Astrocyte (in vitro differentiated cells and primary cell): ENCODE data around the gene ACKR3. TPM values are rescaled to one million over a fixed set of nuclear protein-coding genes. Genes with fewer than 3 reads are reported as not detected.

Experiments
- DNase-seq: peaks from one replicate; pipeline ENCODE4 v3.0.0-alpha.2; 2010; ENCODE audit warnings: low read depth
- FAIRE-seq: peaks from 2 replicates; lab custom pipeline; 2011; peaks lifted over from hg19 to GRCh38; lab: Jason Lieb, UNC
- H2AFZ ChIP-seq: 2 replicates; pipeline ENCODE4 v1.6.0; 2012; ENCODE audit warnings: low read depth, low read length, inconsistent platforms
- H3K27ac ChIP-seq: 2 replicates; pipeline ENCODE4 v1.5.1; 2011; ENCODE audit warnings: low read depth, low read length, inconsistent platforms
- H3K27me3 ChIP-seq: 2 replicates; pipeline ENCODE4 v1.6.0; 2011; ENCODE audit warnings: low read length, inconsistent platforms; ENCODE audit not compliant: insufficient read depth
- H3K36me3 ChIP-seq: 2 replicates; pipeline ENCODE4 v1.5.1; 2011; ENCODE audit warnings: low read length, inconsistent platforms; ENCODE audit not compliant: insufficient read depth
- H3K4me1 ChIP-seq: 2 replicates; pipeline ENCODE4 v1.5.1; 2011; ENCODE audit warnings: low read length, inconsistent platforms; ENCODE audit not compliant: insufficient read depth
- H3K4me2 ChIP-seq: 2 replicates; pipeline ENCODE4 v1.6.0; 2012; ENCODE audit warnings: low read length, inconsistent platforms
- H3K4me3 ChIP-seq: 2 replicates; pipeline ENCODE4 v1.5.1; 2011; ENCODE audit warnings: low read depth, mild to moderate bottlenecking, low read length, inconsistent platforms; ENCODE audit not compliant: insufficient read depth
- H3K79me2 ChIP-seq: 2 replicates; pipeline ENCODE4 v1.6.0; 2012; ENCODE audit warnings: mild to moderate bottlenecking, low read length, inconsistent platforms; ENCODE audit not compliant: insufficient read depth
- H3K9ac ChIP-seq: 2 replicates; pipeline ENCODE4 v1.6.0; 2012; ENCODE audit warnings: mild to moderate bottlenecking, low read length, inconsistent platforms
- H3K9me3 ChIP-seq: 2 replicates; pipeline ENCODE4 v1.5.1; 2012; ENCODE audit warnings: low read depth, mild to moderate bottlenecking, low read length, inconsistent platforms; ENCODE audit not compliant: insufficient read depth
- H4K20me1 ChIP-seq: 2 replicates; pipeline ENCODE4 v1.6.0; 2012; ENCODE audit warnings: low read length, inconsistent platforms; ENCODE audit not compliant: insufficient read depth
- H3K27ac Mint-ChIP-seq: one replicate; pipeline ENCODE4 v1.8.0; 2021; ENCODE audit warnings: mild to moderate bottlenecking, mixed read lengths; ENCODE audit not compliant: unreplicated experiment
- H3K27me3 Mint-ChIP-seq: one replicate; pipeline ENCODE4 v1.8.0; 2021; ENCODE audit warnings: low read depth, mixed read lengths; ENCODE audit not compliant: unreplicated experiment
- H3K36me3 Mint-ChIP-seq: one replicate; pipeline ENCODE4 v1.8.0; 2021; ENCODE audit warnings: low read depth, mixed read lengths; ENCODE audit not compliant: unreplicated experiment
- H3K4me1 Mint-ChIP-seq: one replicate; pipeline ENCODE4 v1.8.0; 2021; ENCODE audit warnings: low read depth, mixed read lengths; ENCODE audit not compliant: unreplicated experiment
- H3K4me3 Mint-ChIP-seq: one replicate; pipeline ENCODE4 v1.8.0; 2021; ENCODE audit warnings: mild to moderate bottlenecking, moderate library complexity, mixed read lengths; ENCODE audit not compliant: unreplicated experiment
- H3K9me3 Mint-ChIP-seq: one replicate; pipeline ENCODE4 v1.8.0; 2021; ENCODE audit warnings: mild to moderate bottlenecking, mixed read lengths; ENCODE audit not compliant: unreplicated experiment
- EZH2 ChIP-seq: IDR thresholded peaks from 2 replicates; pipeline ENCODE4 v1.6.1; 2012; ENCODE audit warnings: mild to moderate bottlenecking, low read length, inconsistent platforms; ENCODE audit not compliant: insufficient read depth
- total RNA-seq: library from RNA; stranded (reverse); gene quantifications from 2 replicates; pipeline ENCODE4 v1.2.1, GENCODE V29; 2021
- TF ChIP-seq, protein P1 (sequence below): IDR thresholded peaks from 2 replicates; pipeline ENCODE4 v1.5.1; 2011; ENCODE audit warnings: low read depth, mild to moderate bottlenecking, inconsistent platforms, low read length, moderate library complexity; ENCODE audit not compliant: insufficient read depth

The ACKR3 gene
- total RNA-seq, 1 donor from 2014 or later = 72.7 TPM

DNA sequence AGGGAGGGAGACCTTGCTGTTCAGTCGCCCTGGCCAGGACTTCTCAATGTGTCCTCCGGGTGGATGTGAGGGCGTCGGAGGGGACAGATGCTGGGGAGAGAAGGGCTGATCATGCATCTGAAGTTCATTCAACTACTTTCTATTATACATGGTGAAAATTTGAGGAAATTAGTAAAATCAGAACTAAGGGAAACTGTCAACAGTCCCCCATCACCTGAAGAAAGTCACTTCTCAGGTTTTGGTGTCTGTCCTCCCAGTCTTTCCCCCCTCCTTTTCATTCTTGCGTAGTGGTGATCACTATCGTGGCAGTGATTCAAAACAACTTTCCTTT lies 17.4 kb upstream of the ACKR3 start:
- no peak for FAIRE-seq
- peaks cover 3% of the 10 kb centered on the region for H3K9me3 Mint-ChIP-seq
- H3K9me3 ChIP-seq = peaks cover 3% of the 10 kb centered on the region
- no peak overlapping the region for H3K9ac ChIP-seq
- H3K27ac ChIP-seq = no peak overlapping the region
- no peaks in the 10 kb centered on the region for H3K36me3 Mint-ChIP-seq
- no peak overlapping the region for H2AFZ ChIP-seq
- no peak overlapping the region for H3K27ac Mint-ChIP-seq
- no peak for TF ChIP-seq EZH2
- TF ChIP-seq, protein P1, sequence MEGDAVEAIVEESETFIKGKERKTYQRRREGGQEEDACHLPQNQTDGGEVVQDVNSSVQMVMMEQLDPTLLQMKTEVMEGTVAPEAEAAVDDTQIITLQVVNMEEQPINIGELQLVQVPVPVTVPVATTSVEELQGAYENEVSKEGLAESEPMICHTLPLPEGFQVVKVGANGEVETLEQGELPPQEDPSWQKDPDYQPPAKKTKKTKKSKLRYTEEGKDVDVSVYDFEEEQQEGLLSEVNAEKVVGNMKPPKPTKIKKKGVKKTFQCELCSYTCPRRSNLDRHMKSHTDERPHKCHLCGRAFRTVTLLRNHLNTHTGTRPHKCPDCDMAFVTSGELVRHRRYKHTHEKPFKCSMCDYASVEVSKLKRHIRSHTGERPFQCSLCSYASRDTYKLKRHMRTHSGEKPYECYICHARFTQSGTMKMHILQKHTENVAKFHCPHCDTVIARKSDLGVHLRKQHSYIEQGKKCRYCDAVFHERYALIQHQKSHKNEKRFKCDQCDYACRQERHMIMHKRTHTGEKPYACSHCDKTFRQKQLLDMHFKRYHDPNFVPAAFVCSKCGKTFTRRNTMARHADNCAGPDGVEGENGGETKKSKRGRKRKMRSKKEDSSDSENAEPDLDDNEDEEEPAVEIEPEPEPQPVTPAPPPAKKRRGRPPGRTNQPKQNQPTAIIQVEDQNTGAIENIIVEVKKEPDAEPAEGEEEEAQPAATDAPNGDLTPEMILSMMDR = no peak
- H3K27me3 ChIP-seq = peaks cover 2% of the 10 kb centered on the region
- H3K4me1 Mint-ChIP-seq = peaks cover 22% of the 10 kb centered on the region
- H3K4me3 ChIP-seq = no peak overlapping the region
- no peak for DNase-seq
- H3K4me1 ChIP-seq = no peaks in the 10 kb centered on the region
- no peak overlapping the region for H3K4me3 Mint-ChIP-seq
- no peaks in the 10 kb centered on the region for H4K20me1 ChIP-seq
- no peaks in the 10 kb centered on the region for H3K79me2 ChIP-seq
- H3K36me3 ChIP-seq = no peaks in the 10 kb centered on the region
- H3K27me3 Mint-ChIP-seq = peaks cover 36% of the 10 kb centered on the region
- H3K4me2 ChIP-seq = no peak overlapping the region

DNA sequence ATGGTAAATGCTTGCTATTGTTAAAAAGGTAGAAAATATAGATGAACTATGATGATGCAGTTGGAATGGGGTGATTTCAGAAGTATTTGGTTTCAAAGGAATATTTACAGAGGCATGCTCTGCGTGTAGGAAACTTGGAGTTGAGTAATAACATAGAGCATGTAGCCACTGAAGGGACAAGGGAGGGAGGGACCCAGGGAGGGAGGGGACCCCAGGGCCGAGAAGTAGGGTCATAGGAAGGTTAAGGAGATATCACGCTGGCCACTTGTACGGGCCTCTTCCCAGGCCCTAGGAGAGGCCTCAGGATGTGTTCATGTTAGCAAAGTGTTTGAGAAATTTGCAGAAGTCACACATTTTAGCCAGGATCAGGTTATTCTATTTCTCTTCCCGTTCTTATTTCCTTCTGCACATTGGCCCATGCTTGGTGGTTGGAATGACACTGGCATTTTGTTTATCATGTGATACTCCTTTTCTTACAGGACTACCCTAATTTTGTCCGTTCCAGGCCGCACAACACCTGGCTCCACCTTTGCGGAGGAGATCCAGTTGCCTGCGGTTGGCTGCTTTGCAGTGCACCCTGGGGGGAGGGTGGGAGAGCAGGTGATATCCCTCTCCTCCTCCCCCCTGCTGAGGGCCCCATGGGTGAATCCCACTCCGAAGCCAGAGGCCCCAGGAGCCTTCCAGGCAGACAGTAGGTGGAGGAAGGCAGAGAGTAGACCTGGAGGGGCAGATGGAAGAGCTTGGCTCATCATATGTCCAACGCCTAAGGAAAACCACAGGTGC lies 16.9 kb upstream of the ACKR3 start:
- no peaks in the 10 kb centered on the region for H3K79me2 ChIP-seq
- H3K36me3 ChIP-seq = no peaks in the 10 kb centered on the region
- no peaks in the 10 kb centered on the region for H4K20me1 ChIP-seq
- Mint-ChIP-seq H3K27me3 (peaks cover 36% of the 10 kb centered on the region), H3K4me1 (peaks cover 18% of the 10 kb centered on the region), H3K4me3 (no peak overlapping the region), H3K27ac (no peak overlapping the region), H3K9me3 (peaks cover 3% of the 10 kb centered on the region), H3K36me3 (no peaks in the 10 kb centered on the region)
- no peak for TF ChIP-seq EZH2
- TF ChIP-seq, protein P1 = no peak
- peaks cover 2% of the 10 kb centered on the region for H3K27me3 ChIP-seq
- no peak overlapping the region for H3K27ac ChIP-seq
- DNase-seq (no peak), FAIRE-seq (no peak)
- no peak overlapping the region for H3K4me2 ChIP-seq
- no peaks in the 10 kb centered on the region for H3K4me1 ChIP-seq
- no peak overlapping the region for H3K4me3 ChIP-seq
- peaks cover 3% of the 10 kb centered on the region for H3K9me3 ChIP-seq
- no peak overlapping the region for H2AFZ ChIP-seq
- no peak overlapping the region for H3K9ac ChIP-seq

DNA sequence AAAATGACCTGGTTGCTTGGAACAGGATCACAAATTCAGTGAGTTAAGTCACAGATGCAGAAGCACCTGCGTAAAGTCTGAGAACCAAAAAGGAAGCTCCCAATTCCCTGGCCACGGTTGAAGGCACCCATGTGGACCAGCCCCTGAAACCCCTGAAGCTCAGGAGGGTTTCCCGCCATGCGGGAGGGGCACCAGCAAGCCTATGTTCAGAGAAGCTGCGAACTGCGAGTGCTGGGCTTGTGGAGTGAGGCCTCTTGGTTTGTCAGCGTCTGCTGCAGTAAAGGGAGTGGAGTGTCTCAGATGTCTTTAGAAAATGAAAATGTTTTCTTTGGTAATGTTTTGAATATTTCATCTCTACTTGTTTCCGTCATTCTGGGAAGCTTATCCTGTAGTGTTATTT lies 16.1 kb upstream of the ACKR3 start:
- DNase-seq (no peak), FAIRE-seq (no peak)
- Mint-ChIP-seq H3K36me3 (no peaks in the 10 kb centered on the region), H3K4me1 (peaks cover 11% of the 10 kb centered on the region), H3K4me3 (no peak overlapping the region), H3K9me3 (peaks cover 3% of the 10 kb centered on the region), H3K27ac (no peak overlapping the region), H3K27me3 (peaks cover 36% of the 10 kb centered on the region)
- Histone ChIP-seq H3K79me2 (no peaks in the 10 kb centered on the region), H2AFZ (no peak overlapping the region), H3K4me2 (no peak overlapping the region), H3K9ac (no peak overlapping the region), H3K4me3 (no peak overlapping the region), H3K36me3 (no peaks in the 10 kb centered on the region), H3K4me1 (no peaks in the 10 kb centered on the region), H4K20me1 (no peaks in the 10 kb centered on the region), H3K27me3 (peaks cover 2% of the 10 kb centered on the region), H3K9me3 (peaks cover 3% of the 10 kb centered on the region), H3K27ac (no peak overlapping the region)
- TF ChIP-seq EZH2 = no peak
- TF ChIP-seq, protein P1 = no peak
